Subcutaneous abdominal adipose tissue (tissue), 5 donors: ENCODE data around the gene DDX39B.

Source experiments
- H3K27ac ChIP-seq: one replicate; pipeline ENCODE4 v1.7.0; 2013; ENCODE audit warnings: low read depth, mild to moderate bottlenecking, inconsistent platforms, low read length, moderate library complexity
- H3K27me3 ChIP-seq, 5 donors: one replicate each; pipeline ENCODE4 v1.7.0; 2013; ENCODE audit warnings: low read length in 5 of 5, inconsistent platforms in 1 of 5; ENCODE audit not compliant: control insufficient read depth in 5 of 5, insufficient read depth in 4 of 5
- H3K36me3 ChIP-seq, 5 donors: one replicate each; pipeline ENCODE4 v1.7.0; 2013; ENCODE audit warnings: low read length in 5 of 5; ENCODE audit not compliant: control insufficient read depth in 5 of 5, insufficient read depth in 5 of 5
- H3K4me1 ChIP-seq, 5 donors: one replicate each; pipeline ENCODE4 v1.7.0; 2013; ENCODE audit warnings: low read length in 5 of 5, mild to moderate bottlenecking in 3 of 5, moderate library complexity in 1 of 5; ENCODE audit not compliant: control insufficient read depth in 5 of 5, insufficient read depth in 5 of 5
- H3K4me3 ChIP-seq, 5 donors: one replicate each; pipeline ENCODE4 v1.7.0; 2013; ENCODE audit warnings: low read length in 5 of 5, low read depth in 1 of 5
- H3K9ac ChIP-seq, 5 donors: one replicate each; pipeline ENCODE4 v1.7.0; 2013; ENCODE audit warnings: low read length in 5 of 5, mild to moderate bottlenecking in 4 of 5, moderate library complexity in 3 of 5
- H3K9me3 ChIP-seq, 5 donors: one replicate each; pipeline ENCODE4 v1.7.0; 2013; ENCODE audit warnings: low read length in 5 of 5; ENCODE audit not compliant: control insufficient read depth in 5 of 5
- donor health status: healthy.
- donor health status: healthy.
- donor health status: healthy.
- donor health status: healthy.
- donor health status: healthy.

The DDX39B gene

DNA sequence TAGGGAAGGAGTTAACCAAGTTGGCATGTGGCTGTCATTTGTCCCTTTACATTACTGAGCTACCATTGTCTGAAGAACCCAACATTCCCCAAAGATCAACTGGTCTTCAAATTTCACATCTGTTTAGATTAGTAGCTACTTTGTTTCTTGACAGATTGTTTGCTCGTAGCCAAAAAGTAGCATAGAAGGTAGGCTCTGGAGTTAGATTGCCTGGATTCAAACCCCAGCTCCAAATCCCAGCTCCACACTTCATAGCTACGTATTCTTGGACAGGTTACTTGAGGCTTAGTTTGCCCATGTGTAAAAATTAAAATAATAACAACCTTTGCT, 6.7 kb upstream of the DDX39B start:
- peak overlapping the region in 2 of 5 donors; percentile 45 to 60 for H3K4me3 ChIP-seq
- peaks cover 4 to 31% (median 16%) of the 10 kb centered on the region in 5 donors for H3K36me3 ChIP-seq
- H3K9ac ChIP-seq, result peak overlapping the region in 3 of 5 donors; percentile 12 to 77 (median 36)
- H3K27ac ChIP-seq, result peak overlapping the region; percentile 83
- peaks cover 4 to 25% (median 21%) of the 10 kb centered on the region in 5 donors for H3K4me1 ChIP-seq
- no peaks in the 10 kb centered on the region for H3K27me3 ChIP-seq
- H3K9me3 ChIP-seq, result no peaks in the 10 kb centered on the region

DNA sequence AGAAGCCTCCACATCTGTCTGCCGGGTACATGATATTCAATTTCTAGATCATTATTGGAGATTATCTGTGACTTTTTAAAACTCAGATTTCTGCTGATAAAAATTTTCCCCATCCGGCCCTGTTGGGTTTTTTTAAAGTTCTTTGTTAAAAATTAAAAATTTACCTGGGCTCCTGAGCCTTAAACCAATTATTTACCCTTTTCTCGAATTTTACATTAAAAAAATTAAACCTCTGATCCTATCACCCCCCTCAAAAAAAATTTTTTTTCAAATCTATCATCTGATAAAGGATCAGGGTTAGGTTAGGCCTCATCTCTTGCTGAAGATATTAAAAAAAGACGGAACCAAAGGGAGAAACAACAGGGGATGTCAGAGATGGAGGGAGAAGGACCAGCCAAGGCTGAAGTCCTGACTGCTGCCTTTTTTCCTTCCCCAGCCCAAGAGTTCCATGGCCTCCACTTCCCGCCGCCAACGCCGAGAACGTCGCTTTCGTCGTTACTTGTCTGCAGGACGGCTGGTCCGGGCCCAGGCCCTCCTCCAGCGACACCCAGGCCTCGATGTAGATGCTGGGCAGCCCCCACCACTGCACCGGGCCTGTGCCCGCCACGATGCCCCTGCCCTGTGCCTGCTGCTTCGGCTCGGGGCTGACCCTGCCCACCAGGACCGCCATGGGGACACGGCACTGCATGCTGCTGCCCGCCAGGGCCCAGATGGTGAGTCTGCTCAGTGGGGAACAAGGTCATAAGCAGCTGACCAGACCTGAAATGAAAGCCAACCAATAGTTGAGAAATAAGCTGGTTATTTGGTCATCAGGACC, 6.1 kb upstream of the DDX39B start:
- peak overlapping the region; percentile 83 for H3K27ac ChIP-seq
- peak overlapping the region; percentile 12 to 78 (median 73) for H3K9ac ChIP-seq
- H3K9me3 ChIP-seq, result no peaks in the 10 kb centered on the region
- H3K4me3 ChIP-seq, result peak overlapping the region; percentile 44 to 68 (median 45)
- H3K27me3 ChIP-seq, result no peaks in the 10 kb centered on the region
- H3K36me3 ChIP-seq, result peaks cover 4 to 28% (median 16%) of the 10 kb centered on the region in 5 donors
- H3K4me1 ChIP-seq, result peaks cover 5 to 27% (median 21%) of the 10 kb centered on the region in 5 donors

DNA sequence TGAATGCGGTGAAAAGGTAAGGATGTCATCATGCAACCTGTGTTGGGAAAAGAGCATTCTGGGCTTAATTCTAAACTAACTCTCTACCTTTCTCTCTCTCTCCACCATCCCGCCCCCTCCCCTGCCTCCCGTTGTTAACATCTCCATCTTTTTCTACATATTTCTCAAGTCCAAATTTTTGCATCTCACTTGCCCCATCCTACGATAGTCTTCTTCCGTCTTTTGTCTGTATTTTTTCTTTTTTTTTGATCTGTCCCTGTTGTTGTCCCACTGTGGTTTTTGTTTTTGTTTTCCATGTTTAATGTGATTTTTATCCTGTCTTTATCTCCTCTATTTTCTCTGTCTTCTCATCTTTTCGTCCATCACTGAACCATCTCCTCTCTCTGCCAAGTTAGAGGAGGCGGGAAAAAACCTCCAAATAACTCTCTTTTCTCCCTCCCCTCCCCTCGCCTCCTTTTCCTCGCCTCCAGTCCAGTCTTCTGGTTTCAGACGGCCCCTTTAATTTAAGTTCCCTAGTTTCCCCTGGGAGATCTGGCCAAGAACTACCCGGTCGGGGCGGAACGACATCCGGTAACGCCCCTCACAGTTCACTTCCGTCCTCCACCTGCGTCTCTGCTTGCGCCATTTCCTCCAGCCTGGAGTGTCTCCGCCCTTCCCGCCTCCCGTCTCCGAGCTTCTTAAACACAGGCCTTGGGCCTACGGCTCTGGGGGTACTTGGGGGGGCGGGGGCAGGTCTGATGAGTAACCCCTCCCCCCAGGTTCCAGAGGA, 5.3 kb upstream of the DDX39B start, which contains the start of gene NFKBIL1:
NFKBIL1 (plus strand) TSS at position 651 of the 769 bp plus-strand sequence; CDS start at position 738, 87 bp downstream.
- H3K27me3 ChIP-seq, result peaks cover 0 to 2% (median 0%) of the 10 kb centered on the region in 5 donors
- H3K27ac ChIP-seq, result peak within 1 kb of the TSS; percentile 83
- peaks cover 9 to 33% (median 28%) of the 10 kb centered on the region in 5 donors for H3K4me1 ChIP-seq
- H3K9me3 ChIP-seq, result no peaks in the 10 kb centered on the region
- H3K4me3 ChIP-seq, result peak within 1 kb of the TSS; percentile 45 to 68 (median 60)
- H3K36me3 ChIP-seq, result peaks cover 4 to 28% (median 16%) of the 10 kb centered on the region in 5 donors
- peak within 1 kb of the TSS; percentile 12 to 78 (median 73) for H3K9ac ChIP-seq

DNA sequence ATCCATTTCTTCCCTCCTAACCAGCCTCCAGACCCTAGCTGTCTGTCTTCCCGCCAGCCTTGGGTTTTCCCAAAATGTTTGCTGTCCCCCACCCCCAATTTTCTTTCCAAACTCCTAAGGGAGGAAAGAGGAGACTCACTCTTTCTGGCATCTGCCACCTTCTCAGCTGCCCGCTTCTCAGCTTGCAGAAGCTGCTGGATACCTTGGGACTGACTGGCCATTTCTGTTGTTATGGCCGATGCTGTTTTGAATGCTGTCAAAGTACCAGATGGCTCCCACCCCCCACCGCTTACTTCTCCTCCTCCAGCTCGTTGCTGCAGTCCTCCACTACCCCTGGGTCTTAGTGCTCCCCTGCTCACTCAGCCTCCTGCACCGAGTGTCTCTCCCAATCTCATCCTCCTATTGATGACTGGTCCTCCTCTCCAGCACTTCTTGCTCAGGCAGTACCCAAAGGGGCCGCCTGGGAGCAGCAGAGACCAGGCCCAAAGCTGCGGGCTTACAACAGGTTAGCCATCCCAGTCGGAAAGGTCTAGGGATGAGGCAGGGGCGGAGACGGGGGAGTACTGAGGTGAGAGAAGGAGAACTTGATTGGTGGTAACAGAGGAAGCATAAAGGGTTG, 4.6 kb upstream of the DDX39B start, which contains the start of gene ATP6V1G2:
ATP6V1G2 (minus strand) TSS at position 270 of the 619 bp plus-strand sequence; CDS start at position 221, 49 bp downstream.
- Histone ChIP-seq H3K27me3 (peaks cover 0 to 4% (median 0%) of the 10 kb centered on the region in 5 donors), H3K27ac (peak within 1 kb of the TSS; percentile 83), H3K4me1 (peaks cover 15 to 33% (median 30%) of the 10 kb centered on the region in 5 donors), H3K9me3 (no peaks in the 10 kb centered on the region), H3K36me3 (peaks cover 4 to 28% (median 16%) of the 10 kb centered on the region in 5 donors), H3K9ac (peak within 1 kb of the TSS; percentile 10 to 78 (median 73)), H3K4me3 (peak within 1 kb of the TSS; percentile 45 to 68 (median 60))

DNA sequence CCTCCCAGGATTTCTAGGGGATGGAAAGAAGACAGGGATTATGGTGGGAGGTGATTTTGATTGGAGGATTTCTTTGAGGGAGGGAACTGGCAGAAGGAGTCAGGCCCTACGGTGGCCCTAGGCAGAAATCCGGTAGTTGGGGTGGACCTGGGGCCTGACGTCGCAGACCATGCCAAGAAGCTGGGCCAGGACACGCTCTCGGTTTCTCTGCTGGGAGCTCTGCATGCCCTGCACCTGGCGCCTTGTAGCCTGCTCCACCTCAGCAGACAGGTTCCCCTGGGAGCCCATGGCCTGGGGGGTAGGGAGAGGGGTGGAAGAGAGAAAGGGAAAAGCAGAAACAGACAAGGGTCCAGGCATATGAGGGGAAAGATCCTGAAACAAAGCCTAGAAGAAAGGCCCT, 3.5 kb upstream of the DDX39B start:
- H3K4me1 ChIP-seq, result peaks cover 16 to 42% (median 39%) of the 10 kb centered on the region in 5 donors
- H3K9ac ChIP-seq, result peak overlapping the region in 1 of 5 donors; percentile 20
- no peak overlapping the region for H3K27ac ChIP-seq
- no peaks in the 10 kb centered on the region for H3K9me3 ChIP-seq
- H3K4me3 ChIP-seq, result no peak overlapping the region
- H3K36me3 ChIP-seq, result peaks cover 4 to 19% (median 9%) of the 10 kb centered on the region in 5 donors
- H3K27me3 ChIP-seq, result peaks cover 0 to 4% (median 0%) of the 10 kb centered on the region in 5 donors

DNA sequence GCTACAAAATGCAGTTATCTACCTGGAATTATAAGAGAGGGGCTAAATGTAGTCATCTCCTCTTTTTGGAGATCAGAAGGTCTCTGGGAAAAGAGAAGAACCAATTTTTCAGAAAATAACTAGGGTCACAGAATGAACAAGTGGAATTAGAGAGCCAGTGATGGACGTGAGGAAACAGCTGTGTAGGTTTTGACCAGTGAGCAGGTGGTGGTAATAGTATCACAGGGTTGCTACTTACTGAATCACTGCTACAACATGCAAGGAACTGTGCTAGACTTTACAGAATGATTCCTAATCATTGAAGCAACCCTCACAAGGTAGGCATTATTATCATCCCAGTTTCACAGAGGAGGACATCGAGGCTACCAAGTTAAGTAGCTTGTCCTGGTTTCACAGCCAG, 2.9 kb upstream of the DDX39B start:
- H3K4me1 ChIP-seq, result peaks cover 18 to 48% (median 45%) of the 10 kb centered on the region in 5 donors
- H3K4me3 ChIP-seq, result no peak overlapping the region
- H3K36me3 ChIP-seq, result peaks cover 5 to 20% (median 12%) of the 10 kb centered on the region in 5 donors
- peak overlapping the region in 1 of 5 donors; percentile 14 for H3K9ac ChIP-seq
- H3K9me3 ChIP-seq, result no peaks in the 10 kb centered on the region
- H3K27ac ChIP-seq, result no peak overlapping the region
- H3K27me3 ChIP-seq, result peaks cover 0 to 4% (median 0%) of the 10 kb centered on the region in 5 donors

DNA sequence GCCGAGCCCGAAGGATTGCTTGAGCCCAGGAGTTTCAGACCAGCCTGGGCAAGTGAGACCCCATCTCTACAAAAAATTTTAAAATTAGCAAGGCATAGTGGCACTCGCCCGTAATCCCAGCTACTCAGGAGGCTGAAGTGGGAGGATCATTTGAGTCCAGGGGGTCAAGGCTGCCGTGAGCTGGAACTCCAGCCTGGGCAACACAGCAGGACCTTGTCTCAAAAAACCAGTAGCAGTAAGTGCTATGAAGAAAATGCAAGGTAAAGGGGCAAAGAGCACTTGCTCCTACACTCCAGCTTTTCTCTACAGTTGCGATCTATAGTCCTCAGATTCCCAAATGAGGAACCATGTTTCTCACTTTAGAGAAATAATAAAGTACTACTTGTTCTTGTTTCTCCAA, 1.8 kb upstream of the DDX39B start:
- H3K9ac ChIP-seq, result peak overlapping the region in 1 of 5 donors; percentile 23
- H3K9me3 ChIP-seq, result no peaks in the 10 kb centered on the region
- H3K36me3 ChIP-seq, result peaks cover 5 to 20% (median 17%) of the 10 kb centered on the region in 5 donors
- peak overlapping the region; percentile 96 for H3K27ac ChIP-seq
- H3K4me1 ChIP-seq, result peaks cover 18 to 55% (median 53%) of the 10 kb centered on the region in 5 donors
- H3K27me3 ChIP-seq, result peaks cover 0 to 4% (median 0%) of the 10 kb centered on the region in 5 donors
- no peak overlapping the region for H3K4me3 ChIP-seq

DNA sequence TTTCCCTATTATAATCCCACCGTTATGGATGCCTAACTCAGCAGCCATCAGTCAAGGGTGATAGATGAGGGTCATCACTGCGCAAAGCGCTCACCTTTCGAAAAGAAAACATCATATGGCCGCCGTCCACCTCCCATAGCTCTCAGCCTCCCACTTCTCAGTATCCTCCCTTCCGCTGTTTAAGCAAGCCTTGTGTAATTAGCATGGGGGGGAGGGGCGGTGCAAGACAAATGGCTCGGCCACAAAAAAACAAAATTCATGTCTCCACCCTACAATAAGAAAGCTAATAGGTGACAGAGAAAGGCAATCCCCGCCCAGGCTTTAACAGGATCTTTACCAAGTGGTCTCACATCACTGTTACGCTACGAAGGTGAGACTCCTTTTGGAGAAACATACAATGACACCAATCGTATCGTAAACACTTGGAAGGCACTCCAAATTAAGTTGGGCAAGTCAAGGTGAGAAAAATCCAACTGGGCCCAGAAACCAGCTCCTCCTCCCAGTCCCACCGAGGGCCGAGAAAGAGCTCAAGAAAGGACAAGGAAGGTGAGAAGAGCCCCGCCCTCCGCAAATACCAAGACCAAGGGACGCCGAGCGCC, 645 bp downstream of the DDX39B start:
- no peaks in the 10 kb centered on the region for H3K9me3 ChIP-seq
- H3K27me3 ChIP-seq, result peaks cover 0 to 4% (median 0%) of the 10 kb centered on the region in 5 donors
- peak overlapping the region; percentile 86 to 99 (median 98) for H3K9ac ChIP-seq
- peak overlapping the region; percentile 96 for H3K27ac ChIP-seq
- peak overlapping the region; percentile 76 to 100 (median 99) for H3K4me3 ChIP-seq
- peaks cover 14 to 42% (median 36%) of the 10 kb centered on the region in 5 donors for H3K4me1 ChIP-seq
- peaks cover 14 to 39% (median 38%) of the 10 kb centered on the region in 5 donors for H3K36me3 ChIP-seq

DNA sequence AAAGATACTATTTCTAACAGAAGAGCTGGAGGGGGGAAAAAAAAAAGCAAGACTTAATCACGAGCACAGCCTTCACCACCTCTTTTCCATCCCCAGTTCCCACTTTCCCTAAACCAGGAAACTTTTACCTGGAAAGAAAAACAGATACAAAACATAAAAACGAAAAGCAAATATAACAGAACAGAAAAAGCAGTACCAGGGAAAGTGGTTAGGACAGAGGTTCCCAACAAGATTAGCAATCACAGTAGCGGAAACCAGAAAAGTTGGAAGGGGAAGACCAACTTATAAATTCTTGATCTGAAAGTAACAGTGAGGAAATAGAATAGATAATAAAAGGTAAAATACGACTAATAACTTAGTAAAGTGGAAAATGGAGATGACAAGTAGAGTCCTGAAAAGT, 1.2 kb downstream of the DDX39B start:
- Histone ChIP-seq H3K9ac (peak overlapping the region; percentile 86 to 99 (median 98)), H3K4me3 (peak overlapping the region; percentile 76 to 100 (median 99)), H3K27ac (peak overlapping the region; percentile 96), H3K4me1 (peaks cover 14 to 42% (median 36%) of the 10 kb centered on the region in 5 donors), H3K9me3 (no peaks in the 10 kb centered on the region), H3K27me3 (peaks cover 0 to 4% (median 0%) of the 10 kb centered on the region in 5 donors), H3K36me3 (peaks cover 19 to 44% (median 44%) of the 10 kb centered on the region in 5 donors)
